ENCODE measurements around the gene MYO18B.

The MYO18B gene

GRCh38 chr22:25722626-25723025, 19.4 kb upstream of the MYO18B start:
- H3K27ac Mint-ChIP-seq = no peak overlapping the region
- peaks cover 18% of the 10 kb centered on the region for H3K4me1 Mint-ChIP-seq
- no peak for DNase-seq
- peaks cover 55% of the 10 kb centered on the region for H3K36me3 Mint-ChIP-seq
- H3K9me3 Mint-ChIP-seq = no peaks in the 10 kb centered on the region
- H3K4me3 Mint-ChIP-seq = no peak overlapping the region
- CTCF ChIA-PET = no interaction called here
- H3K27me3 Mint-ChIP-seq = no peaks in the 10 kb centered on the region

GRCh38 chr22:25726241-25726640, 15.7 kb upstream of the MYO18B start:
- DNase-seq = no peak
- Mint-ChIP-seq H3K36me3 (peaks cover 51% of the 10 kb centered on the region), H3K4me3 (no peak overlapping the region), H3K4me1 (peaks cover 34% of the 10 kb centered on the region), H3K27ac (peak overlapping the region; percentile 73), H3K9me3 (no peaks in the 10 kb centered on the region), H3K27me3 (no peaks in the 10 kb centered on the region)
- CTCF ChIA-PET = interaction anchor here (0.6 to 1.6 kb wide), 8 partner anchors 16 to 278 kb away, joined by 3 to 10 read pairs (median 4); no protein-coding TSS in a partner anchor

GRCh38 chr22:25728071-25728470, 13.9 kb upstream of the MYO18B start:
- no peak for DNase-seq
- no peaks in the 10 kb centered on the region for H3K27me3 Mint-ChIP-seq
- H3K27ac Mint-ChIP-seq = no peak overlapping the region
- CTCF ChIA-PET = interaction anchor here (1.1 to 1.9 kb wide), 2 partner anchors 9 to 45 kb away, joined by 3 to 5 read pairs; no protein-coding TSS in a partner anchor
- peaks cover 39% of the 10 kb centered on the region for H3K4me1 Mint-ChIP-seq
- no peak overlapping the region for H3K4me3 Mint-ChIP-seq
- no peaks in the 10 kb centered on the region for H3K9me3 Mint-ChIP-seq
- H3K36me3 Mint-ChIP-seq = peaks cover 50% of the 10 kb centered on the region

GRCh38 chr22:25729016-25729995, 12.7 kb upstream of the MYO18B start:
- DNase-seq = no peak
- Mint-ChIP-seq H3K4me3 (no peak overlapping the region), H3K4me1 (peaks cover 46% of the 10 kb centered on the region), H3K36me3 (peaks cover 45% of the 10 kb centered on the region), H3K27me3 (no peaks in the 10 kb centered on the region), H3K9me3 (peaks cover 3% of the 10 kb centered on the region), H3K27ac (no peak overlapping the region)
- CTCF ChIA-PET = interaction anchor here (1.2 to 1.9 kb wide), 2 partner anchors 19 to 44 kb away, joined by 5 to 6 read pairs; no protein-coding TSS in a partner anchor

- Mint-ChIP-seq H3K4me1 (peaks cover 73% of the 10 kb centered on the region), H3K36me3 (peaks cover 51% of the 10 kb centered on the region), H3K27me3 (no peaks in the 10 kb centered on the region), H3K27ac (peak overlapping the region; percentile 99), H3K9me3 (peaks cover 21% of the 10 kb centered on the region), H3K4me3 (peak overlapping the region; percentile 31)
- no peak for DNase-seq
- CTCF ChIA-PET = interaction anchor here (1.3 kb wide), 1 partner anchor 33 kb away, joined by 4 read pairs; no protein-coding TSS in a partner anchor
Measured at GRCh38 chr22:25735650-25736049, 6.3 kb upstream of the MYO18B start.

GRCh38 chr22:25736378-25737011, 5.5 kb upstream of the MYO18B start:
- no peaks in the 10 kb centered on the region for H3K27me3 Mint-ChIP-seq
- H3K4me1 Mint-ChIP-seq = peaks cover 74% of the 10 kb centered on the region
- DNase-seq = peak; percentile 87
- peaks cover 23% of the 10 kb centered on the region for H3K9me3 Mint-ChIP-seq
- H3K27ac Mint-ChIP-seq = peak overlapping the region; percentile 99
- peaks cover 51% of the 10 kb centered on the region for H3K36me3 Mint-ChIP-seq
- CTCF ChIA-PET = interaction anchor here (0.7 to 1.6 kb wide), 4 partner anchors 9 to 36 kb away, joined by 3 to 10 read pairs (median 4); no protein-coding TSS in a partner anchor
- H3K4me3 Mint-ChIP-seq = peak overlapping the region; percentile 31

GRCh38 chr22:25739659-25740344, 2.2 kb upstream of the MYO18B start:
- Mint-ChIP-seq H3K36me3 (peaks cover 48% of the 10 kb centered on the region), H3K9me3 (peaks cover 20% of the 10 kb centered on the region), H3K27me3 (no peaks in the 10 kb centered on the region), H3K27ac (peak overlapping the region; percentile 7), H3K4me3 (no peak overlapping the region), H3K4me1 (peaks cover 81% of the 10 kb centered on the region)
- DNase-seq = no peak
- CTCF ChIA-PET = no interaction called here

GRCh38 chr22:25742918-25743708, 1.1 kb downstream of the MYO18B start:
- peaks cover 40% of the 10 kb centered on the region for H3K36me3 Mint-ChIP-seq
- H3K9me3 Mint-ChIP-seq = peaks cover 18% of the 10 kb centered on the region
- no peaks in the 10 kb centered on the region for H3K27me3 Mint-ChIP-seq
- CTCF ChIA-PET = no interaction called here
- no peak overlapping the region for H3K4me3 Mint-ChIP-seq
- H3K27ac Mint-ChIP-seq = peak overlapping the region; percentile 22
- DNase-seq = no peak
- H3K4me1 Mint-ChIP-seq = peaks cover 79% of the 10 kb centered on the region

- no peak overlapping the region for H3K4me3 Mint-ChIP-seq
- peak overlapping the region; percentile 42 for H3K27ac Mint-ChIP-seq
- H3K9me3 Mint-ChIP-seq = peaks cover 19% of the 10 kb centered on the region
- no peaks in the 10 kb centered on the region for H3K27me3 Mint-ChIP-seq
- peaks cover 36% of the 10 kb centered on the region for H3K36me3 Mint-ChIP-seq
- peaks cover 80% of the 10 kb centered on the region for H3K4me1 Mint-ChIP-seq
- CTCF ChIA-PET = interaction anchor here (1.1 kb wide), 1 partner anchor 18 kb away, joined by 4 read pairs; no protein-coding TSS in a partner anchor
- DNase-seq = no peak
Measured at GRCh38 chr22:25744694-25745093, 2.7 kb downstream of the MYO18B start.

- Mint-ChIP-seq H3K4me3 (no peak overlapping the region), H3K27me3 (no peaks in the 10 kb centered on the region), H3K36me3 (peaks cover 39% of the 10 kb centered on the region), H3K27ac (peak overlapping the region; percentile 82), H3K4me1 (peaks cover 82% of the 10 kb centered on the region), H3K9me3 (peaks cover 15% of the 10 kb centered on the region)
- no peak for DNase-seq
- CTCF ChIA-PET = interaction anchor here (1.1 kb wide), 1 partner anchor 19 kb away, joined by 4 read pairs; no protein-coding TSS in a partner anchor
Measured at GRCh38 chr22:25745341-25746011, 3.5 kb downstream of the MYO18B start.

GRCh38 chr22:25746012-25746373, 4.0 kb downstream of the MYO18B start:
- H3K4me1 Mint-ChIP-seq = peaks cover 82% of the 10 kb centered on the region
- no peak for DNase-seq
- H3K27ac Mint-ChIP-seq = peak overlapping the region; percentile 82
- H3K4me3 Mint-ChIP-seq = no peak overlapping the region
- no peaks in the 10 kb centered on the region for H3K27me3 Mint-ChIP-seq
- H3K36me3 Mint-ChIP-seq = peaks cover 35% of the 10 kb centered on the region
- CTCF ChIA-PET = interaction anchor here (1.1 kb wide), 1 partner anchor 20 kb away, joined by 4 read pairs; no protein-coding TSS in a partner anchor
- peaks cover 11% of the 10 kb centered on the region for H3K9me3 Mint-ChIP-seq

GRCh38 chr22:25747245-25747944, 5.4 kb downstream of the MYO18B start:
- H3K4me1 Mint-ChIP-seq = peaks cover 84% of the 10 kb centered on the region
- peak overlapping the region; percentile 83 for H3K27ac Mint-ChIP-seq
- peaks cover 11% of the 10 kb centered on the region for H3K9me3 Mint-ChIP-seq
- CTCF ChIA-PET = interaction anchor here (1.4 to 4.7 kb wide), 2 partner anchors 25 to 36 kb away, joined by 3 to 19 read pairs; no protein-coding TSS in a partner anchor
- no peak overlapping the region for H3K4me3 Mint-ChIP-seq
- DNase-seq = no peak
- peaks cover 32% of the 10 kb centered on the region for H3K36me3 Mint-ChIP-seq
- no peaks in the 10 kb centered on the region for H3K27me3 Mint-ChIP-seq

Data from activated naive CD4-positive, alpha-beta T cell treated with anti-CD3 and anti-CD28 coated beads, Interleukin-2, amount 10 ng/mL, durations not matched to agents 7 days and 5 days (primary cell).